ENCODE data around the gene TRIM24.

TRIM24 gene

GRCh38 chr7:138500892-138501291 is 40.8 kb downstream of the TRIM24 start:
- no peak for DNase-seq
- no peak overlapping the region for H3K4me3 ChIP-seq (ENCODE audit: low read depth, low read length)

GRCh38 chr7:138502023-138502767 is 42.1 kb downstream of the TRIM24 start:
- DNase-seq: no peak
- no peaks in the 10 kb centered on the region for H3K9me3 ChIP-seq (ENCODE audit: severe bottlenecking)

More at GRCh38 chr7:138500892-138501291, 40.8 kb downstream of the TRIM24 start:
- Histone ChIP-seq H3K36me3 (peaks cover 12% of the 10 kb centered on the region), H3K27me3 (ENCODE audit: insufficient read depth, low read depth, severe bottlenecking) (no peaks in the 10 kb centered on the region), H3K9me3 (ENCODE audit: severe bottlenecking) (no peaks in the 10 kb centered on the region), H3K27ac (no peak overlapping the region)
- no peak for TF ChIP-seq CTCF (IDR thresholded peaks at IDR 0.05; ENCODE audit: low read depth, low read length)

GRCh38 chr7:138505361-138505873 is 45.4 kb downstream of the TRIM24 start:
- Histone ChIP-seq H3K4me3 (ENCODE audit: low read depth, low read length) (no peak overlapping the region), H3K9me3 (ENCODE audit: severe bottlenecking) (no peaks in the 10 kb centered on the region), H3K27me3 (ENCODE audit: insufficient read depth, low read depth, severe bottlenecking) (no peaks in the 10 kb centered on the region), H3K27ac (no peak overlapping the region), H3K36me3 (peaks cover 17% of the 10 kb centered on the region)
- DNase-seq: no peak
- TF ChIP-seq CTCF (IDR thresholded peaks at IDR 0.05; ENCODE audit: low read depth, low read length): no peak

More at GRCh38 chr7:138502023-138502767, 42.1 kb downstream of the TRIM24 start:
- TF ChIP-seq CTCF (IDR thresholded peaks at IDR 0.05; ENCODE audit: low read depth, low read length): no peak
- H3K27me3 ChIP-seq (ENCODE audit: insufficient read depth, low read depth, severe bottlenecking): no peaks in the 10 kb centered on the region
- peaks cover 12% of the 10 kb centered on the region for H3K36me3 ChIP-seq
- H3K27ac ChIP-seq: no peak overlapping the region
- H3K4me3 ChIP-seq (ENCODE audit: low read depth, low read length): no peak overlapping the region

- Histone ChIP-seq H3K9me3 (ENCODE audit: severe bottlenecking) (no peaks in the 10 kb centered on the region), H3K4me3 (ENCODE audit: low read depth, low read length) (no peak overlapping the region), H3K36me3 (peaks cover 28% of the 10 kb centered on the region), H3K27me3 (ENCODE audit: insufficient read depth, low read depth, severe bottlenecking) (no peaks in the 10 kb centered on the region), H3K27ac (no peak overlapping the region)
- TF ChIP-seq CTCF (IDR thresholded peaks at IDR 0.05; ENCODE audit: low read depth, low read length): no peak
- no peak for DNase-seq
Measured at GRCh38 chr7:138506764-138507163, 46.7 kb downstream of the TRIM24 start.

GRCh38 chr7:138510003-138510402 is 49.9 kb downstream of the TRIM24 start:
- no peak for DNase-seq
- TF ChIP-seq CTCF (IDR thresholded peaks at IDR 0.05; ENCODE audit: low read depth, low read length): no peak
- Histone ChIP-seq H3K9me3 (ENCODE audit: severe bottlenecking) (no peaks in the 10 kb centered on the region), H3K27me3 (ENCODE audit: insufficient read depth, low read depth, severe bottlenecking) (no peaks in the 10 kb centered on the region), H3K27ac (no peak overlapping the region), H3K36me3 (peaks cover 40% of the 10 kb centered on the region), H3K4me3 (ENCODE audit: low read depth, low read length) (no peak overlapping the region)
